Measurements from ENCODE around the gene ATXN7L1. TPM values are rescaled to one million over a fixed set of nuclear protein-coding genes. Genes with fewer than 3 reads are reported as not detected.

The ATXN7L1 gene
- total RNA-seq, 3 donors from 2014 or later (not counting 1 experiment from before 2014, with no cell fraction given): 37.5 to 48.6 (median 47.9) TPM

DNA sequence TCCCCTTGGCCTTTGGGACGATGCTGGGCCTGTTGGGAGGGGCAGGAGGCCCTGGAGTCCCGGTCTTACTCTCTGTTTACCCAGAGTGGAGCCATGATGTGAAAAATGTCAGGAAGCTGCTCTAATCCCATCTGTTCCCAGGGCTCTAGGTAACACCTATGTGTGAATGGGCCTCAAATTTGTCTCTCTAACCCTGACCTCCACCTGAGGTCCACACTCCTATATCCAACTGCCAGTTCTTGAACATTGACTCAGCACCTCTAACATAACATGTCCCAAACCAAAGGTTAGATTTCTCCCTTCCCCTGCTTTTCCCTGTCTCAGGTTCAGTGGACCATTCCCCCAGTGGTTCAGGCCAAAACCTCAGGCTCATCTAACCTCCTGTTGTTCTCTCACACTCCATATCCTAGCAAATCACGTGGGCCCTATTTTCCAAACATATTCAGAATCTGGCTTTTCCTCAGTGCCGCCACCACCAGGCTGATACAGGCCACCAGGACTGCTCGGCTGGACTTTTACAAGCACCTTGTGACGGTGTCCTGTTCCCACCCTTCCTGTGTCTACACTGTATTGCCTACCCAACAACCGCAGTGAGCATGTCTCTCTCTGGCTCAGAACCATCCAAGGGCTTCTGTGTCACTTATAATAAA is 130.6 kb downstream of the ATXN7L1 start:
- TF ChIP-seq, protein P1, sequence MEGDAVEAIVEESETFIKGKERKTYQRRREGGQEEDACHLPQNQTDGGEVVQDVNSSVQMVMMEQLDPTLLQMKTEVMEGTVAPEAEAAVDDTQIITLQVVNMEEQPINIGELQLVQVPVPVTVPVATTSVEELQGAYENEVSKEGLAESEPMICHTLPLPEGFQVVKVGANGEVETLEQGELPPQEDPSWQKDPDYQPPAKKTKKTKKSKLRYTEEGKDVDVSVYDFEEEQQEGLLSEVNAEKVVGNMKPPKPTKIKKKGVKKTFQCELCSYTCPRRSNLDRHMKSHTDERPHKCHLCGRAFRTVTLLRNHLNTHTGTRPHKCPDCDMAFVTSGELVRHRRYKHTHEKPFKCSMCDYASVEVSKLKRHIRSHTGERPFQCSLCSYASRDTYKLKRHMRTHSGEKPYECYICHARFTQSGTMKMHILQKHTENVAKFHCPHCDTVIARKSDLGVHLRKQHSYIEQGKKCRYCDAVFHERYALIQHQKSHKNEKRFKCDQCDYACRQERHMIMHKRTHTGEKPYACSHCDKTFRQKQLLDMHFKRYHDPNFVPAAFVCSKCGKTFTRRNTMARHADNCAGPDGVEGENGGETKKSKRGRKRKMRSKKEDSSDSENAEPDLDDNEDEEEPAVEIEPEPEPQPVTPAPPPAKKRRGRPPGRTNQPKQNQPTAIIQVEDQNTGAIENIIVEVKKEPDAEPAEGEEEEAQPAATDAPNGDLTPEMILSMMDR (IDR thresholded peaks at IDR 0.05): no peak
- no peaks in the 10 kb centered on the region for H3K27me3 ChIP-seq (ENCODE audit: control insufficient read depth, insufficient read depth, low read length)
- Mint-ChIP-seq H3K27ac (no peak overlapping the region), H3K4me1 (peaks cover 8 to 19% of the 10 kb centered on the region in 2 donors), H3K36me3 (no peaks in the 10 kb centered on the region), H3K27me3 (ENCODE audit: low read depth in 2 of 2) (no peaks in the 10 kb centered on the region), H3K4me3 (no peak overlapping the region), H3K9me3 (no peaks in the 10 kb centered on the region)
- H3K36me3 ChIP-seq (ENCODE audit: control insufficient read depth, insufficient read depth, low read length): no peaks in the 10 kb centered on the region
- no peaks in the 10 kb centered on the region for H3K9me3 ChIP-seq (ENCODE audit: control insufficient read depth, insufficient read depth, low read length)
- 95% methylated on average over 7 of the region's 7 CpGs for whole genome bisulfite sequencing (ENCODE audit: insufficient coverage)
- H3K4me1 ChIP-seq (ENCODE audit: control insufficient read depth, insufficient read depth, low read length): no peaks in the 10 kb centered on the region
- no peak overlapping the region for H3K27ac ChIP-seq (ENCODE audit: low read length)
- H3K4me3 ChIP-seq (ENCODE audit: low read length): no peak overlapping the region
- no peak for ATAC-seq
- no peak for DNase-seq
- intact Hi-C loops (cut with micrococcal nuclease): no loop called here

DNA sequence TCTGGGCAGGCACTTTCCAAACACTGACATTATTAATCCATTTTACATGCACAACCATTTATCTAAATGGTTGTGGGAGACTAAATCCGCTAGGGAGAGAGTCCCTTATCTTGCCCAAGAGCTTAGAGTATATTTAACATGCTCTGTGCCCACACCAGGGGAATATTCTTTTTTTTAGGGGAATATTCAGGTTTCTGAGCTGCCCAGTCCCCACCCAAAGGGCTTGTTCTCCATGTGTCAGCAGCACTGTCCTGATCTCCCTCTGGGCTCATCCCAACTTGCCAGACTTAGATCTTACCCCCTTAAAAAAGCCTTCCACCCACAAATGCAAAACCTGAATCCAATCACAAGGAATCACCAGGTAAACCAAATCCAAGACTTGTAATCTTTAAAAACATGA is 132.1 kb downstream of the ATXN7L1 start:
- peaks cover 21 to 33% of the 10 kb centered on the region in 2 donors for H3K4me1 Mint-ChIP-seq
- no peak for ATAC-seq
- no peaks in the 10 kb centered on the region for H3K36me3 Mint-ChIP-seq

DNA sequence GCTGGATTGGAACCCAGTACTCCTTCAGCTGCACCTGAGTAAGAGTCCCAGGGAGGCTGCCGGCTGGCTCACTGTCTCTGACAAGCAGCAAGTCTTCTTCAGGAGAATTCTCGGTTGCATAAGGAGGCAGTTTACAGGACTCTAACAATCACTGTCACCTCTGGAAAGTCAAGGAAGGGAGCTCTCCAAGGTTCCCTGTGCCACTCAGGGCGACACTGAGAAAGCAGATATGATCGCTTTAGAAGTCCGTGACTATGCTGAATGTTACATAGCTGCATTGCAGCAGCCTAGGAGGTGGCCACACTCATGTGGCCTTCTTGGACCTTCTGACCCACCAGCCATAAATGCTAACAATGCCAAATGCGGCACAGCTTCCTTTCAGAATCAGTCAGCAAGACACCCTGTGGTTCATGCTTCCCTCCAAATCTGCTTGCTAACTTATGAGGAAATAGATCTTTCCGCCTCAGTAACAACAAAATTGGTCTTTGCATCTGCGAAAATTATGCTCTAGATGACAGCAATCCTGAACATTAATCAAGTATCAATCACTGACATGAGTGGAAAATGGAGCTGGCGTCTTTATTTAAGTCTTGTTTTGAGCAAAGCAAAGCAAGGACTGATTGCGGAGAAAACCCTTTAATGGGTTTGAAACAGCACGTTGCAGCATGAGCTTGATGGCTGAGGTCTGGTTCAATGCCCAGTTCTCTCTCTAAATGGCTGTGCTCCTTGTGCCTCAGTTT is 132.9 kb downstream of the ATXN7L1 start:
- Mint-ChIP-seq H3K9me3 (no peaks in the 10 kb centered on the region), H3K4me3 (no peak overlapping the region), H3K27ac (no peak overlapping the region), H3K36me3 (no peaks in the 10 kb centered on the region), H3K27me3 (ENCODE audit: low read depth in 2 of 2) (no peaks in the 10 kb centered on the region), H3K4me1 (peaks cover 29 to 40% of the 10 kb centered on the region in 2 donors)
- TF ChIP-seq, protein P1 (IDR thresholded peaks at IDR 0.05): no peak
- Histone ChIP-seq H3K9me3 (ENCODE audit: control insufficient read depth, insufficient read depth, low read length) (no peaks in the 10 kb centered on the region), H3K27me3 (ENCODE audit: control insufficient read depth, insufficient read depth, low read length) (no peaks in the 10 kb centered on the region), H3K27ac (ENCODE audit: low read length) (no peak overlapping the region), H3K4me1 (ENCODE audit: control insufficient read depth, insufficient read depth, low read length) (peaks cover 4% of the 10 kb centered on the region), H3K36me3 (ENCODE audit: control insufficient read depth, insufficient read depth, low read length) (no peaks in the 10 kb centered on the region), H3K4me3 (ENCODE audit: low read length) (no peak overlapping the region)
- intact Hi-C loops (cut with micrococcal nuclease): no loop called here
- WGBS (ENCODE audit: insufficient coverage): 69% methylated on average over 11 of the region's 11 CpGs
- ATAC-seq (no peak), DNase-seq (no peak)

More for the DNA sequence above, 132.1 kb downstream of the ATXN7L1 start:
- no peak for DNase-seq
- H3K27me3 Mint-ChIP-seq (ENCODE audit: low read depth in 2 of 2): no peaks in the 10 kb centered on the region
- no peaks in the 10 kb centered on the region for H3K9me3 Mint-ChIP-seq
- H3K27ac Mint-ChIP-seq: no peak overlapping the region
- no peaks in the 10 kb centered on the region for H3K36me3 ChIP-seq (ENCODE audit: control insufficient read depth, insufficient read depth, low read length)
- no peaks in the 10 kb centered on the region for H3K27me3 ChIP-seq (ENCODE audit: control insufficient read depth, insufficient read depth, low read length)
- 100% methylated on average over 1 of the region's 1 CpG for WGBS (ENCODE audit: insufficient coverage)
- no peak overlapping the region for H3K27ac ChIP-seq (ENCODE audit: low read length)
- no peak overlapping the region for H3K4me3 Mint-ChIP-seq
- no peak overlapping the region for H3K4me3 ChIP-seq (ENCODE audit: low read length)
- H3K9me3 ChIP-seq (ENCODE audit: control insufficient read depth, insufficient read depth, low read length): no peaks in the 10 kb centered on the region
- peaks cover 4% of the 10 kb centered on the region for H3K4me1 ChIP-seq (ENCODE audit: control insufficient read depth, insufficient read depth, low read length)
- TF ChIP-seq, protein P1 (IDR thresholded peaks at IDR 0.05): no peak
- intact Hi-C loops (cut with micrococcal nuclease): no loop called here

Measured in natural killer cell (primary cell).